Cardiac fibroblast (primary cell): ENCODE data around the gene OOSP4B.

Experiments used
- DNase-seq, 2 donors: peaks; one replicate each; pipeline versions ENCODE4 v3.0.0 to v3.0.0-alpha.2; 2010; ENCODE audit warnings: low read depth in 2 of 2
- H3K4me3 ChIP-seq, 2 donors: replicated peaks in 1 of 2; 1 replicate in 1 of 2; 2 replicates in 1 of 2; pipeline ENCODE4 v1.5.1; 2011; ENCODE audit warnings: low read depth in 2 of 2, low read length in 2 of 2, mild to moderate bottlenecking in 2 of 2, moderate library complexity in 1 of 2
- CTCF ChIP-seq: IDR thresholded peaks from one replicate; pipeline ENCODE4 v1.5.1; 2011; ENCODE audit warnings: low read depth, mild to moderate bottlenecking, low read length, inconsistent platforms

Gene OOSP4B

GRCh38 chr11:60078745-60079144 is 61.8 kb downstream of the OOSP4B start:
- H3K4me3 ChIP-seq, result no peak overlapping the region
- no peak for TF ChIP-seq CTCF
- no peak for DNase-seq

- no peak for TF ChIP-seq CTCF
- no peak for DNase-seq
- H3K4me3 ChIP-seq, result no peak overlapping the region
Observed at GRCh38 chr11:60080535-60080934, 63.6 kb downstream of the OOSP4B start.
